ENCODE data around the gene OSBPL7. TPM values are rescaled to one million over a fixed set of nuclear protein-coding genes. Genes with fewer than 3 reads are reported as not detected.

The OSBPL7 gene
- total and polyA plus RNA-seq, 2 of the 13 experiments (the other 11 are each of a cell fraction or from before 2014, with no cell fraction given), result 4.7 to 6.6 TPM

DNA sequence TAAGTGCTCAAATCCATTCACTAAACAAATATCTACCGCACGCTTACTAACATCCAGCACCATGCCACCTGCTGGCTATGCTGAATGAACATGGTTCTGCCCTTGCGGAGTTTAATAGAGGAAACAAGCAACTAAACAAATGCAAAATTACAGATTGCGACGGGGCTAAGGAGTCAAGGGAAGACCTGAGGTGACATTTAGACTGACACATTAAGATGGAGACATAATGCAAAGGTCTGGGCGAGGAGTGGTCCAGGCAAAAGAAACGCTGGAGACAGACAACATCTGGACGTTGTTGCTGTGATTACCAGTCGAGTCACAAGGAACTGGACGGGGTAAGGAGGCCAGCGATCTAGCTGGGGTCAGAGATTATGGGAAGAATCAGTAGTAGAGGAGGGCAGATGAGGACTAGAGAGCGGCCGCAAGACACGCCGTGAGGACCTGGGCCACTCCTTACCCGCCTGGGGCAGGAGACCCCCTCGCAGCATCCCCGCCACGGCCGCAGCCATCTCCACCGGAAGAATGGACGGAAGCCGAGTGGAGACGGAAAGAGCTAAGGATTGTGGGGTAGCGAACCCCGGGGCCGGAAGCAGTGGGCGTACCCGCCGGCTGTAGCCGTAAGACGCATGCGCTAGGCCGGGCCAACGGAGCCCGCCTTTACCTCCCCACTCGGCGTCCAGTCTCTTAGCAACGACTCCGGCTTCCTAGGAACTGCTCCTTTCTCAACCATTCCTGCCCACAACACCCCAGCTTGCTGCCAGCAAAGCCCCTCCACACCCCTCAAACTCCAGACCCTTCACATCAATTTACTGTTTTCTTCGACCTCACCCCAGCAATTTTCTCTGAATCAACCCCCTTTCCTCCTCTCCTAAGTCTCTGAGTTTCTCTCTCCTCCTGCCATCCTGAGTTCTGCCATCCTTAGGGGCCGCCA lies 9.7 kb upstream of the OSBPL7 start, which contains the start of the genes LRRC46 and MRPL10 (continued):
- TF ChIP-seq, protein P1, sequence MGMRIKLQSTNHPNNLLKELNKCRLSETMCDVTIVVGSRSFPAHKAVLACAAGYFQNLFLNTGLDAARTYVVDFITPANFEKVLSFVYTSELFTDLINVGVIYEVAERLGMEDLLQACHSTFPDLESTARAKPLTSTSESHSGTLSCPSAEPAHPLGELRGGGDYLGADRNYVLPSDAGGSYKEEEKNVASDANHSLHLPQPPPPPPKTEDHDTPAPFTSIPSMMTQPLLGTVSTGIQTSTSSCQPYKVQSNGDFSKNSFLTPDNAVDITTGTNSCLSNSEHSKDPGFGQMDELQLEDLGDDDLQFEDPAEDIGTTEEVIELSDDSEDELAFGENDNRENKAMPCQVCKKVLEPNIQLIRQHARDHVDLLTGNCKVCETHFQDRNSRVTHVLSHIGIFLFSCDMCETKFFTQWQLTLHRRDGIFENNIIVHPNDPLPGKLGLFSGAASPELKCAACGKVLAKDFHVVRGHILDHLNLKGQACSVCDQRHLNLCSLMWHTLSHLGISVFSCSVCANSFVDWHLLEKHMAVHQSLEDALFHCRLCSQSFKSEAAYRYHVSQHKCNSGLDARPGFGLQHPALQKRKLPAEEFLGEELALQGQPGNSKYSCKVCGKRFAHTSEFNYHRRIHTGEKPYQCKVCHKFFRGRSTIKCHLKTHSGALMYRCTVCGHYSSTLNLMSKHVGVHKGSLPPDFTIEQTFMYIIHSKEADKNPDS (CRISPR knock-in tag; IDR thresholded peaks at IDR 0.05), result no peak
- 0 out of 2 replicates have a peak, but pooled peaks have one; percentile 82 for TF ChIP-seq MYNN (CRISPR knock-in tag; IDR thresholded peaks at IDR 0.05; ENCODE audit: low read depth)
- peak; percentile 70 for TF ChIP-seq RXRA (CRISPR knock-in tag; IDR thresholded peaks at IDR 0.05)
- no peak for TF ChIP-seq ZNF207 (IDR thresholded peaks at IDR 0.05; ENCODE audit: borderline replicate concordance)
- TF ChIP-seq ZNF839 (CRISPR knock-in tag; IDR thresholded peaks at IDR 0.05; ENCODE audit: borderline replicate concordance), result peak; percentile 47; the same call in 1 of the 2 replicates
- TF ChIP-seq, protein P2, sequence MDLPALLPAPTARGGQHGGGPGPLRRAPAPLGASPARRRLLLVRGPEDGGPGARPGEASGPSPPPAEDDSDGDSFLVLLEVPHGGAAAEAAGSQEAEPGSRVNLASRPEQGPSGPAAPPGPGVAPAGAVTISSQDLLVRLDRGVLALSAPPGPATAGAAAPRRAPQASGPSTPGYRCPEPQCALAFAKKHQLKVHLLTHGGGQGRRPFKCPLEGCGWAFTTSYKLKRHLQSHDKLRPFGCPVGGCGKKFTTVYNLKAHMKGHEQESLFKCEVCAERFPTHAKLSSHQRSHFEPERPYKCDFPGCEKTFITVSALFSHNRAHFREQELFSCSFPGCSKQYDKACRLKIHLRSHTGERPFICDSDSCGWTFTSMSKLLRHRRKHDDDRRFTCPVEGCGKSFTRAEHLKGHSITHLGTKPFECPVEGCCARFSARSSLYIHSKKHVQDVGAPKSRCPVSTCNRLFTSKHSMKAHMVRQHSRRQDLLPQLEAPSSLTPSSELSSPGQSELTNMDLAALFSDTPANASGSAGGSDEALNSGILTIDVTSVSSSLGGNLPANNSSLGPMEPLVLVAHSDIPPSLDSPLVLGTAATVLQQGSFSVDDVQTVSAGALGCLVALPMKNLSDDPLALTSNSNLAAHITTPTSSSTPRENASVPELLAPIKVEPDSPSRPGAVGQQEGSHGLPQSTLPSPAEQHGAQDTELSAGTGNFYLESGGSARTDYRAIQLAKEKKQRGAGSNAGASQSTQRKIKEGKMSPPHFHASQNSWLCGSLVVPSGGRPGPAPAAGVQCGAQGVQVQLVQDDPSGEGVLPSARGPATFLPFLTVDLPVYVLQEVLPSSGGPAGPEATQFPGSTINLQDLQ (CRISPR knock-in tag; IDR thresholded peaks at IDR 0.05), result peak; percentile 93; the same call in 1 of the 2 replicates
- TF ChIP-seq, protein P3, sequence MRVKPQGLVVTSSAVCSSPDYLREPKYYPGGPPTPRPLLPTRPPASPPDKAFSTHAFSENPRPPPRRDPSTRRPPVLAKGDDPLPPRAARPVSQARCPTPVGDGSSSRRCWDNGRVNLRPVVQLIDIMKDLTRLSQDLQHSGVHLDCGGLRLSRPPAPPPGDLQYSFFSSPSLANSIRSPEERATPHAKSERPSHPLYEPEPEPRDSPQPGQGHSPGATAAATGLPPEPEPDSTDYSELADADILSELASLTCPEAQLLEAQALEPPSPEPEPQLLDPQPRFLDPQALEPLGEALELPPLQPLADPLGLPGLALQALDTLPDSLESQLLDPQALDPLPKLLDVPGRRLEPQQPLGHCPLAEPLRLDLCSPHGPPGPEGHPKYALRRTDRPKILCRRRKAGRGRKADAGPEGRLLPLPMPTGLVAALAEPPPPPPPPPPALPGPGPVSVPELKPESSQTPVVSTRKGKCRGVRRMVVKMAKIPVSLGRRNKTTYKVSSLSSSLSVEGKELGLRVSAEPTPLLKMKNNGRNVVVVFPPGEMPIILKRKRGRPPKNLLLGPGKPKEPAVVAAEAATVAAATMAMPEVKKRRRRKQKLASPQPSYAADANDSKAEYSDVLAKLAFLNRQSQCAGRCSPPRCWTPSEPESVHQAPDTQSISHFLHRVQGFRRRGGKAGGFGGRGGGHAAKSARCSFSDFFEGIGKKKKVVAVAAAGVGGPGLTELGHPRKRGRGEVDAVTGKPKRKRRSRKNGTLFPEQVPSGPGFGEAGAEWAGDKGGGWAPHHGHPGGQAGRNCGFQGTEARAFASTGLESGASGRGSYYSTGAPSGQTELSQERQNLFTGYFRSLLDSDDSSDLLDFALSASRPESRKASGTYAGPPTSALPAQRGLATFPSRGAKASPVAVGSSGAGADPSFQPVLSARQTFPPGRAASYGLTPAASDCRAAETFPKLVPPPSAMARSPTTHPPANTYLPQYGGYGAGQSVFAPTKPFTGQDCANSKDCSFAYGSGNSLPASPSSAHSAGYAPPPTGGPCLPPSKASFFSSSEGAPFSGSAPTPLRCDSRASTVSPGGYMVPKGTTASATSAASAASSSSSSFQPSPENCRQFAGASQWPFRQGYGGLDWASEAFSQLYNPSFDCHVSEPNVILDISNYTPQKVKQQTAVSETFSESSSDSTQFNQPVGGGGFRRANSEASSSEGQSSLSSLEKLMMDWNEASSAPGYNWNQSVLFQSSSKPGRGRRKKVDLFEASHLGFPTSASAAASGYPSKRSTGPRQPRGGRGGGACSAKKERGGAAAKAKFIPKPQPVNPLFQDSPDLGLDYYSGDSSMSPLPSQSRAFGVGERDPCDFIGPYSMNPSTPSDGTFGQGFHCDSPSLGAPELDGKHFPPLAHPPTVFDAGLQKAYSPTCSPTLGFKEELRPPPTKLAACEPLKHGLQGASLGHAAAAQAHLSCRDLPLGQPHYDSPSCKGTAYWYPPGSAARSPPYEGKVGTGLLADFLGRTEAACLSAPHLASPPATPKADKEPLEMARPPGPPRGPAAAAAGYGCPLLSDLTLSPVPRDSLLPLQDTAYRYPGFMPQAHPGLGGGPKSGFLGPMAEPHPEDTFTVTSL (CRISPR knock-in tag; IDR thresholded peaks at IDR 0.05; ENCODE audit: borderline replicate concordance), result no peak
- TF ChIP-seq SMARCE1 (IDR thresholded peaks at IDR 0.05; ENCODE audit: borderline replicate concordance), result no peak
- TF ChIP-seq, protein P4, sequence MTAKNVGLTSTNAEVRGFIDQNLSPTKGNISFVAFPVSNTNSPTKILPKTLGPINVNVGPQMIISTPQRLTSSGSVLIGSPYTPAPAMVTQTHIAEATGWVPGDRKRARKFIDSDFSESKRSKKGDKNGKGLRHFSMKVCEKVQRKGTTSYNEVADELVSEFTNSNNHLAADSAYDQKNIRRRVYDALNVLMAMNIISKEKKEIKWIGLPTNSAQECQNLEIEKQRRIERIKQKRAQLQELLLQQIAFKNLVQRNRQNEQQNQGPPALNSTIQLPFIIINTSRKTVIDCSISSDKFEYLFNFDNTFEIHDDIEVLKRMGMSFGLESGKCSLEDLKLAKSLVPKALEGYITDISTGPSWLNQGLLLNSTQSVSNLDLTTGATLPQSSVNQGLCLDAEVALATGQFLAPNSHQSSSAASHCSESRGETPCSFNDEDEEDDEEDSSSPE (CRISPR knock-in tag; IDR thresholded peaks at IDR 0.05), result peak; percentile 84
- TF ChIP-seq ZNF282 (IDR thresholded peaks at IDR 0.05; ENCODE audit: partially characterized antibody), result no peak
- peak; percentile 29; the same call in 1 of the 2 replicates for TF ChIP-seq IRX3 (CRISPR knock-in tag; IDR thresholded peaks at IDR 0.05; ENCODE audit: borderline replicate concordance, low read depth)
- TF ChIP-seq, protein P5, sequence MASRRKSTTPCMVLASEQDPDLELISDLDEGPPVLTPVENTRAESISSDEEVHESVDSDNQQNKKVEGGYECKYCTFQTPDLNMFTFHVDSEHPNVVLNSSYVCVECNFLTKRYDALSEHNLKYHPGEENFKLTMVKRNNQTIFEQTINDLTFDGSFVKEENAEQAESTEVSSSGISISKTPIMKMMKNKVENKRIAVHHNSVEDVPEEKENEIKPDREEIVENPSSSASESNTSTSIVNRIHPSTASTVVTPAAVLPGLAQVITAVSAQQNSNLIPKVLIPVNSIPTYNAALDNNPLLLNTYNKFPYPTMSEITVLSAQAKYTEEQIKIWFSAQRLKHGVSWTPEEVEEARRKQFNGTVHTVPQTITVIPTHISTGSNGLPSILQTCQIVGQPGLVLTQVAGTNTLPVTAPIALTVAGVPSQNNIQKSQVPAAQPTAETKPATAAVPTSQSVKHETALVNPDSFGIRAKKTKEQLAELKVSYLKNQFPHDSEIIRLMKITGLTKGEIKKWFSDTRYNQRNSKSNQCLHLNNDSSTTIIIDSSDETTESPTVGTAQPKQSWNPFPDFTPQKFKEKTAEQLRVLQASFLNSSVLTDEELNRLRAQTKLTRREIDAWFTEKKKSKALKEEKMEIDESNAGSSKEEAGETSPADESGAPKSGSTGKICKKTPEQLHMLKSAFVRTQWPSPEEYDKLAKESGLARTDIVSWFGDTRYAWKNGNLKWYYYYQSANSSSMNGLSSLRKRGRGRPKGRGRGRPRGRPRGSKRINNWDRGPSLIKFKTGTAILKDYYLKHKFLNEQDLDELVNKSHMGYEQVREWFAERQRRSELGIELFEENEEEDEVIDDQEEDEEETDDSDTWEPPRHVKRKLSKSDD (CRISPR knock-in tag; IDR thresholded peaks at IDR 0.05; ENCODE audit: low read depth), result no peak

Measured in HepG2 (cell line).